Stimulated activated CD8-positive, alpha-beta memory T cell treated with anti-CD3 and anti-CD28 coated beads, Interleukin-12 subunit alpha, Interleukin-12 subunit beta, amount 100 ng/mL, for 24 hours (primary cell): ENCODE data around the gene LIN9.
A peak's percentile ranks its signal among the peaks of the same experiment; 100 is the strongest.
"Not testable (repeated sequence)": the region's sequence is repeated elsewhere in the genome, so short reads cannot be mapped to it uniquely, and the experiment has no call there.

Experiments
- DNase-seq: peaks from one replicate; pipeline ENCODE4 v3.0.0-alpha.2; 2020; ENCODE audit errors: extremely low read depth

Gene LIN9

DNA sequence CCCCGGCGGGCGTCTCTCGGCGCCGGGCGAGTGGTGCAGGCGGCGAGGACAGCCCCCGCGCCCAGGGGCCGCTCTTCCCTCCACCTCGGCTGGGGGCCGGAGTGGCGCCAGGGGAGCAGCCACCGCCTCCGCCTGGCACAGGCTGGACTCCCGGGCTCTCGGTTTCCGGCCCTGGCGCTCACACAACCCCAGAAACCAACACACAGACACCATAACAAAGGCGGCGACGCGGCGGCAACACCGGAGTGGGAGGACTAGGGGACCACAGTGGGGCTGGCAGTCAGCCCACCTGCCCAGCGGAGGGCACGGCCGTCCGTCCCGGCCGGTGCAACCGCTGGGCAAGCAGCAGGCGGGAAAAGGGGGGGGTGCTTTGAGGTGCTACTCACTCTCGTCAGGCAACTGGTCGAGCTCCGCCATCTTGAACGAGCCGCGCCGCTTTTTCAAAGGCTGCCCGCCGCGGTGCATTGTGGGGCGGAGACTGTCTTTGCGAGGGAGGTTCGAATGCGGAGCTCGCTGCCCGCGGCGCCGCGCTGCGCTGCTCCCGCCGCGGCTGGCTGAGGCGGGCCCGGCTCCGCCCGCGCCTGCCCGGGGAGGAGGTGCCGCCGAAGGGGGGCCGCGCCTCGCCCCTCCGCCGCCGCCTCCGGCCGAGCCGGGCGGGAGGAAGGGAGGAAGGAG, at the start of gene LIN9:
Gene LIN9 (minus strand): TSS at position 442 of the 675 bp plus-strand sequence. CDS start 25 bp downstream, at position 417.
- DNase-seq: peak; percentile 79

DNA sequence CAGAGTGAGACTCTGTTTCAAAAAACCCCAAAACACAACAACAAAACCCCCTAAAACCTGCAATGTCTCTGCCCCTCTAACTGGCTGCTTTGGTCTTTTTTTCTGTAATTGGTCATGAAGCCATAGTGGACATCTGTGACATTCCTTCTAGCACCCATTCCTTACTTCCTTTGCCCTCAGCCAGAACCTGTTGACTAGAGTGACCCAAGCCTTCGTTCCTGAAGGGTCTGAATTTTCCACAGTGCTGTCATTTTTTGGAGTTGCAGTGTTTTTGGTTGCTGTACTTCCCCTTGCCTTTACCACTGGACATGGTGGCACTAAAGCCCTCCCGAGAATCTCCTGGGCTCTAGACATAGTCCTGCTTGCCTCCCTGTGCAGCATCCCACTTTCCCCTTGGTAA, 48.5 kb upstream of the LIN9 start:
- no peak for DNase-seq

DNA sequence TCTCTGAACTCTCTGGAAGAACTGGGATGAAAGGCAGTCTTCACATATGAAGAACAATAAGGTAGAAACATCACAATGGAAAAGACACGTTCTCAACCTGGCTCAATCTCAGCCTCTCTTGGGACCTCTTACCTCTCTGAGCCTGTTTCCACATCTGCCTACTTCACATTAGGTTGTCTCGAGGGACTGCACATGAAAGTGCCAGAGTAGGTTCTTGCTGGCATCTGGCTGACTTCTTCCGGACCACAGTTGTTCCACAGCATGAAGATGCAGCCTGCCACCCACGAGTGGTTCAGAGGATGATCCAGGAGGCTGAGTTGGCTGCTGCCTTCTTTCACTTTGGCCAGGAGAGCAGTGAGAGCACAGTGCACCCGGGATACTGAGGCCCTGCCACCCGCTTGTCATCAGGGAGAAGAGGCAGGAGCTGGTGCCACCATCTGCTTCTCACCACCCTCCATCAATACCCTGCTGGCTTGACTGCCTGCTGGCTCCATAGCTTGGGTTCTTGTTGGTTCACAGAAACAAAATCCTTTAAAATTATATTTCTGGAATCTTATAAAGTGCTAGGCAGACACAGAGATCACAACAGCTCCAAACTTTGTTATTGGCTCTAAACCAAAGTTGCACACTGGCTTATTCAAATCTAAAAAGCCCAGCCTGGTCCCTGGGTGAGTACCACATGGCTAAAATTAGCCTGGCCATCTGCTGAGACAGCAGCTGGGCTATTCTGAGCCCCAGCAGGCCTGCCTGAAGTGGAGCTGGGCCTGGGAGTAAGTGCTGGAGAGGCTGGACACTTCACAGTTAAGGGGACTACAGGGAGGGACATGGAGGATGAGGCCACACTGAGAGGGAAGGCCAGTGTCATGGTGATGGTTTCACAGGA, 46.9 kb upstream of the LIN9 start:
- no peak for DNase-seq

DNA sequence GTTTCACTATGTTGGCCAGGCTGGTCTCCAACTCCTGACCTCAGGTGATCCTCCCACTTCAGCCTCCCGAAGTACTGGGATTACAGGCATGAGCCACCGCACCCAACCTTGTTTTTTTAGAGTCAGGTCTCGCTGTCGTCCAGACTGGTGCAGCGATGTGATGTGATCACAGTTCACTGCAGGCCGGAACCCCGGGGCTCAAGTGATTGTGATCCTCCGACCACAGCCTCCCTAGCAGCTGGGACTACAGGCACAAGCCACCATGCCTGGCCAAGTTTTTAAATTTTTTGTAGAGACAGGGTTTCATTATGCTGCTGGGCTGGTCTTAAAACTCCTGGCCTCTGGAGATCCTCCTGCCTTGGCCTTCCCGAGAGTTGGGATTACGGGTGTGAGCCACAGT, 46.1 kb upstream of the LIN9 start:
- DNase-seq: no peak

DNA sequence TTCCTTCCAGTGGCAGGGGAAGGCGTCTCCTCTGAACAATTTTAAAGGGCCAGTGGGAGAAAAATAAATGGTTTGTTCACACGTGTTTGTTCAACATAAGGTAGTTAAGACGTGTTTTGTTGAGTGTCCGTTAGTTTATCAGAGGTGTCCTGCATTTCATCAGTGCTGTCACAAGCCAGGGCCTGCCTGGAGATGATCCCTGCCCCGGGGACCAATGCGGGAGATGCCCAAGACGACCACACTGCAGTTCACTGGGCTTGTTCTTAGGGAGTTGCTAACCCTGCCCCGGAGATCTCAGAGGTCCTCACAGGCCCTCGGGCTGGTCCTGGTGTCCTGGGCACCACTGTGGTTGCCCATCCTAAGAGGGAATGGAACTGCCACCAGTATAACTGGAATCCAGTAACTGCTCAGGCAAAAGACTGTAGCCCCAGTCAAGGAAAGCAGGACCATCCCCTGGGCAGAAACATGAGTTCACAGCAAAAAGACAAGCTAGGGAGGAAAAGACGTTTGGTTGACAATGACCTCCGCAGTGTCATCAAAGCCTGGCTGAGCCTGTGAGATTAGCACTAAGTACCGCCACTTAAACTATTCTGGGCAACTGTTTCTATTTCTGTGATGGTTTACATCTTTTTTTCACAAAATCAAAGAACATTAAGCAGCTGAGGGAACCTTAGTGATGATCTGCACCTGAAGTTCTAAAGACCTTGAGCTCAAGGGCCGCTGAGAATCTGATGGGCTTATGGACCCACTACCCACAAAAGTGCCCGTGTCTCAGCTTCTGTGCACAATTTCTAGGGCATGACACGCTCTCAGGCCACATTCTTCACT, 44.9 kb upstream of the LIN9 start:
- DNase-seq: no peak

DNA sequence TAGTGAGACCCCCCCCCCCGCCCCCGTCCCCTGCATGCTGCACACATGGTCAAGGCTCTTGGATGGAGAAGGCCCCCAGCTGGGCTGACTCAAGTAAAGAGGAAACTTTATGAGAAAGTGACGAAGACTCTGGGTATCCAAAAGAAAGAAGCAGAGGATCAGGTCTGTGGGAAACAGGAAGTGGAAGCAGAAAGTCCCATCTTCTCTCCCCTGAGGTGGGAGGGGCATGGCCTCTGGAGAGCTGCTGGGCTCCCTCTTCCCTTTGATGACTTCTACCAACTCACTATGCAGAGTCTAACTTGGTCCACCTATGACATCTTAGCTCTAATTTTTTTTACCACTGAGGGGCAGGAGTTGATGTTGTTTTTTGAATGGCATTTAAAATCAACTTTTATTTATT, 42.7 kb upstream of the LIN9 start:
- no peak for DNase-seq

DNA sequence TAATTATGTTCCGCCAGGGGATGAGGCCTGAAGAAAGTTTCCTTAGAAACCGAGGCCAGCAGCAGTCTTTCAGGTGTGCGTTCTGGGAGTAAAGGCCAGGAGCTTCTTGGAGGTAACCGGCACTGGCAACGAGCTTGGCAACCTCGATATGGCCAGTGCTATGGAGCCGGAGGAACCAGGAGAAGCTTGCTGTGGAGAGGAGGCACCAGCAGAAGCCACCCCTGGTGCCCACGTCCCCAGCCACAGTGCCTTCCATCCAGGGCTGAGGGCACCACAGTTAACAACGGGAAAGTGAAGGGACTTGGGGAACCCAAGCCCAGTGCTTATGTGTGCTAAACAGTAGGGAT, 41.5 kb upstream of the LIN9 start:
- no peak for DNase-seq

DNA sequence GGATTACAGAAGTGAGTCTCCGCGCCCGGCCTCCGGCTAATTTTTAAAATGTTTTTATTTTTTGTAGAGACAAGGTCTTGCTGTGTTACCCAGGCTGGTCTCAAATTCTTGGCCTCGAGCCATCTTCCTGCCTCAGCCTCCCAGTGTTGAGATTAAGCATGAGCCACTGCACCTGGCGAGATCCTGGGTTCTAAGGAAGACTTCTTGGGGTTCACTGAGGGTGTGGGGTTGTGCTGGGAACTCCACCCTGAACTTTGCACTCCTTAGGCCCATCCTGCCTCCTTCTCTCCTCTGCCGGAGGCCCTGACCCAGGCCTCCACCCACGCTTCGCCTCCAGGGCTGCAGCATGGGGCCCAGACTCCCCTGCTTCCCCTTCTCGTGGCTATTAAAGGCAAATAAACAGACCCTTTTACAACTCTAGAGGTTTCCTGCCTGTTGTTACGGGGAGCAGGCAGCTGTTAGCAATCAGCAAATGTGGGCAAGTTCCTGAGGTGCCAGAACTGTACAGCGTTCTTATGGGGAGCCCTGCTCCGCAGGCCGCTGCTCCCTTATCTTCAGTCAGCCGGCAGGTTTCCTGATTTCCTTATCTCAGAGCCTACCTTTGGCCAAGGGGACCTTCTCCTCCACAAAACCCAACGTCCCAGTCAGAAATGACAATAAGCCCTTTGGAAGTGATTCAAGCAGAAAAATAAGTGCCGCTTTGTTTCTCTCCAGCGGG, 41.0 kb upstream of the LIN9 start:
- DNase-seq: no peak

DNA sequence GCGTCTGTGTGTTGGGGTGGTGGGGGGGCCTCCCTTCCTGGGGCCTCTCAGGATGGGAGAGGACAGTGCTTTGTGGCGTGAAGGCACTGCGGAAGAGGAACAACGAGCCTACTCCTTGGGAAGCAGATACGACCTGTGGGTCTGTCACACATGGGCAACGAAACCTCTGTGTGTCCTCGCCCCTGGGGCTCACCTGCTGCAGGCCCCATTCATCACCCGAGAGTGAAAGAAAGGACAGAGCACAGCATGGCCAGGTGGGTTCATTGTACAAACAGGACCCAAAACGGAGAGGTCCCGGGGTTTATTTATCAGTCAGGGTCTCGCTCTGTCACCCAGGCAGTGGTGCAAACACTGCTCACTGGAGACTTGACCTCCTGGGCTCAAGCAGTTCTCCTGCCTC, 40.1 kb upstream of the LIN9 start:
- no peak for DNase-seq

DNA sequence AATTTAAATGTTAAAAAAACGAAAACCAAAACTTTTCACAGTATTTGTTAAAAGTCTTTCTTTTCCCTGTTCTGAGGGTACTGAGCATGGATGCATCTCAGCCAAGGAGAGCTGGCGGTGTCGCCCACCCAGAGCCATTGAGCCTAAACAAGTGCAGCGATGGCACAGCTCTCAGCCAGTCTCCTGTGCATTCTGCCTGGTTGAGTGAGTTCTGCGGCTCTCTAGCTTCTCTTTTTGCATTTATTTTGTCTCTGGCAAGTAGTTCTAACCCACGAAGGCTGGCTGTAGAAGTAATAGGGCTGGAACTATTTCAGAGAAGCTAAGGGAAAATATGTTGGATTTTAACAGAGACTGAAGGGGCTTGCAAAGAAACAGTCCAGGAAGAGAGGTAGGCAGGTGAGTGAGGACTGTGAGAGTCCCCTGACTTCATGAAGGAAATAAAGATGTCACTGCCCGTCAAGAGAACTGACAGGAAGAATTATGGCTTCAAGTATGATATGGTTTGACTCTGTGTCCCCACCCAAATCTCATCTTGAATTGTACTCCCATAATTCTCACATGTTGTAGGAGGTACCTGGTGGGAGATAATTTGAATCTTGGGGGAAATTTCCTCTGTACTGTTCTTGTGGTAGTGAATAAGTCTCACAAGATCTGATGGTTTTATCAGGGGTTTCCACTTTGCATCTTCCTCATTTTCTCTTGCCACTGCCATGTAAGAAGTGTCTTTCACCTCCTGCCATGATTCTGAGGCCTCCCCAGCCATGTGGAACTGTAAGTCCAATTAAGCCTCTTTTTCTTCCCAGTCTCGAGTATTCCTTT, 35.7 kb upstream of the LIN9 start:
- no peak for DNase-seq

DNA sequence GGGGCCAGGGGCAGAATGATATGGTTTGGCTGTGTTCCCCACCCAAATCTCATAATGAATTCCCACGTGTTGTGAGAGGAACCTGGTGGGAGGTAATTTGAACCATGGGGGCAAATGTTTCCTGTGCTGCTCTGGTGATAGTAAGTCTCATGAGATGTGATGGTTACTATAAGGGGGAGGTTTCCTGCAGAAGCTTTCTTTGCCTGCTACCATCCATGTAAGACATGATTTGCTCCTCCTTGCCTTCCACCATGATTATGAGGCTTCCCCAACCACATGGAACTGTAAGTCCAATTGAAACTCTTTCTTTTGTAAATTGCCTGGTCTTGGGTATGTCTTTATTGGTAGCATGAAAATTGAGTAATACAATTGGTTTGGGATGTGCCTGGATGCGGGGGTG, 33.7 kb upstream of the LIN9 start:
- no peak for DNase-seq

DNA sequence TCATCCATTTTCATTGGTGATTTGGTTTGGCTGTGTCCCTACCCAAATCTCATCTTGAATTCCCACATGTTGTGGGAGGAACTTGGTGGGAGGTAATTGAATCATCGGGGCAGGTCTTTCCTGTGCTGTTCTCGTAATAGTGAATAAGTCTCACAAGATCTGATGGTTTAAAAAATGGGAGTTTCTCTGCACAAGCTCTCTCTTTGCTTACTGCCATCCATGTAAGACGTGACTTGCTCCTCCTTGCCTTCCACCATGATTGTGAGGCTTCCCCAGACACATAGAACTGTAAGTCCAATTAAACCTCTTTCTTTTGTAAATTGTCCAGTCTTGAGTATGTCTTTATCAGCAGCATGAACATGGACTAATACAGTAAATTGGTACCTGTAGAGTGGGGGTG, 31.1 kb upstream of the LIN9 start:
- not testable (repeated sequence) for DNase-seq

- DNase-seq: no peak
Measured at GRCh38 chr1:226337276-226337875, 28.4 kb upstream of the LIN9 start.

- no peak for DNase-seq
Measured at GRCh38 chr1:226335661-226336060, 26.7 kb upstream of the LIN9 start.

DNA sequence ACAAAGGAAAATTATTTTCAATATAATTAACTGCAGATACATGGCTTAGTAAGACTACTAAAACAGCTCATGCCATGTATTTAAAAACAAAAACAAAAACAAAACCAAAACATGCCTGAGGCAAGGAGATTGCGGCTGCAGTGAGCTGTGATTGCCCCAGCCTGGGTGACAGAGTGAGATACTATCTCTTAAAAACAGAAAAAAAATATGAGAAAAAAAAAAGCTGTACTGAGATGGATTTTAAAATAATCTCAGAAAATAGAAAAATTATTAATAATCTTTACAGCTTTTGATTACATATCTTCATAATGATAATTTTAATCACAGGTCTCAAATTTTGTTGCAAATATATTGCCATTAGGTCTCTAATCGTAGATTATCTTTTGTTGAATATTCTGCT, 24.0 kb upstream of the LIN9 start:
- no peak for DNase-seq

- DNase-seq: no peak
Measured at GRCh38 chr1:226329237-226329636, 20.3 kb upstream of the LIN9 start.

- DNase-seq: no peak
Measured at GRCh38 chr1:226327761-226328162, 18.8 kb upstream of the LIN9 start.

DNA sequence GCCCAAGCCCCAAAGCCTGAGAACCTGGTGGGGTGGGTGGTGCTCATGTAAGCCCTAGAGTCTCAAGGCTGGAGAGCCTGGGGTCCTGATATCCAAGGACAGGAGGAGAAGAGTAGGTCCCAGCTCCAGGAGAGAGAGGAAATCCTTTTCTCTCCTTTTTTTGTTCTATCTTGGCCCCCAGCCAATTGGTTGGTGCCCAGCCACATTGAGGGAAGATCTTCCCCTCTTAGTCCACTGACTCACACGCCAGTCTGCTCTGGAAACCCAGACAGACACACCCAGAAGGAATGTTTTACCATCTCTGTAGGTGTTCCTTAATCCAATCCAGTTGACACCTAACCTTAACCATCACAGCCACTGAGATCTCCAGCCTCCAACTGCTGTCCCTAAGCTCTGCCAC, 16.2 kb upstream of the LIN9 start:
- no peak for DNase-seq

DNA sequence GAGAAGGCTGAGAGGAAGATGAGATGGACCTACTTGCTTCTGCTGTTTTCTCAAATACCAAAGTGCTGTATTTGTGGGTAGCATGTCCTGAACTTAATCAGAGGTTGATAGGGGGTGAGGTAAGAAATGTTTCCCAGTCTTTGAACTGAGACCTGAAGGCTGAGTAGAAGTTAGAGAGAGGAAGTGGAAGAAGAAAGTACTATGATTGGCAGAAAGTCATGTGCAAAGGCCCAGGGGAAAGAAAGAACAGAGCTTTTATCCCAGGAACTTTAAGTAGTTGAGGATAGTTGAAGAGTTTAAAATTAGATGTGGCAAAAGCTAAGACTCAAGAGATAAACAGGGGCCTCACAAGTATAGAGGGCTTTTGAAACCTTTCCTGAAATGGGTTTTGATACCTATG, 15.5 kb upstream of the LIN9 start:
- no peak for DNase-seq

DNA sequence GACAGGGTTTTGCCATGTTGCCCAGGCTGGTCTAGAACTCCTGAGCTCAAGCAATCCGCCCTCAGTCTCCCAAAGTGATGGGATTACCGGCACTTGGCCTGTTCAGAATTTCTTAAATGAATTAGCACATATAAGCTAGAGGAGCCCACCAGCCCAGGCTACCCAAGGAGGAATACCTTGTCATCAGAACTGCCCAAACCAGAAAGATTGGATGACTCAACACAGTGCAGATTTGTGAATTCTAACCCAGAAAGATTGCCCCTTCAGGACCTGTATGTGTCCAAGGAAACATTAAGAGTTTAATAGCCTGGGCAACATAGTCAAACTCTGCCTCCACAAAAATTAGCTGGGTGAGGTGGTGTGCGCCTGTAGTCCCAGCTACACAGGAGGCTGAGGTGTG, 14.0 kb upstream of the LIN9 start:
- no peak for DNase-seq

DNA sequence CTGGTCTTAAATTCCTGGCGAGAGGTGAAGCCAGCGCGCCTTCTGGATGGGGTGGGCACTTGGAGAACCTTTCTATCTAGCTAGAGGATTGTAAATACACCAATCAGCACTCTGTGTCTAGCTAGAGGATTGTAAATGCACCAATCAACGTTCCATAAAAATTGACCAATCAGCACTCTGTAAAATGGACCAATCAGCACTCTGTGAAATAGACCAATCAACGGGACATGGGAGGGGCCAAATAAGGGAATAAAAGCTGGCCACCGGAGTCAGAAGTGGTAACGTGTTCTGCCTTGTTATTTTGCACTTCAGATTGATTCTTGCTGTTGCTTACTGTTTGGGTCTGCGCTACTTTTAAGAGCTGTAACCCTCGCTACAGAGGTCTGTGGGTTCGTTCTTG, 12.0 kb upstream of the LIN9 start:
- no peak for DNase-seq
